GM12873 (cell line): ENCODE measurements around the gene MED12.

Experiments
- TF ChIP-seq, protein P1 (sequence below): IDR thresholded peaks from 2 replicates; pipeline ENCODE4 v1.5.1; 2012; ENCODE audit warnings: low read depth, mild to moderate bottlenecking, moderate library complexity, low read length, control low read depth; ENCODE audit not compliant: insufficient read depth; ENCODE audit errors: missing control alignments

Gene MED12

GRCh38 chrX:71151366-71151765 lies 33.0 kb downstream of the MED12 start:
- TF ChIP-seq, protein P1, sequence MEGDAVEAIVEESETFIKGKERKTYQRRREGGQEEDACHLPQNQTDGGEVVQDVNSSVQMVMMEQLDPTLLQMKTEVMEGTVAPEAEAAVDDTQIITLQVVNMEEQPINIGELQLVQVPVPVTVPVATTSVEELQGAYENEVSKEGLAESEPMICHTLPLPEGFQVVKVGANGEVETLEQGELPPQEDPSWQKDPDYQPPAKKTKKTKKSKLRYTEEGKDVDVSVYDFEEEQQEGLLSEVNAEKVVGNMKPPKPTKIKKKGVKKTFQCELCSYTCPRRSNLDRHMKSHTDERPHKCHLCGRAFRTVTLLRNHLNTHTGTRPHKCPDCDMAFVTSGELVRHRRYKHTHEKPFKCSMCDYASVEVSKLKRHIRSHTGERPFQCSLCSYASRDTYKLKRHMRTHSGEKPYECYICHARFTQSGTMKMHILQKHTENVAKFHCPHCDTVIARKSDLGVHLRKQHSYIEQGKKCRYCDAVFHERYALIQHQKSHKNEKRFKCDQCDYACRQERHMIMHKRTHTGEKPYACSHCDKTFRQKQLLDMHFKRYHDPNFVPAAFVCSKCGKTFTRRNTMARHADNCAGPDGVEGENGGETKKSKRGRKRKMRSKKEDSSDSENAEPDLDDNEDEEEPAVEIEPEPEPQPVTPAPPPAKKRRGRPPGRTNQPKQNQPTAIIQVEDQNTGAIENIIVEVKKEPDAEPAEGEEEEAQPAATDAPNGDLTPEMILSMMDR = no peak

DNA sequence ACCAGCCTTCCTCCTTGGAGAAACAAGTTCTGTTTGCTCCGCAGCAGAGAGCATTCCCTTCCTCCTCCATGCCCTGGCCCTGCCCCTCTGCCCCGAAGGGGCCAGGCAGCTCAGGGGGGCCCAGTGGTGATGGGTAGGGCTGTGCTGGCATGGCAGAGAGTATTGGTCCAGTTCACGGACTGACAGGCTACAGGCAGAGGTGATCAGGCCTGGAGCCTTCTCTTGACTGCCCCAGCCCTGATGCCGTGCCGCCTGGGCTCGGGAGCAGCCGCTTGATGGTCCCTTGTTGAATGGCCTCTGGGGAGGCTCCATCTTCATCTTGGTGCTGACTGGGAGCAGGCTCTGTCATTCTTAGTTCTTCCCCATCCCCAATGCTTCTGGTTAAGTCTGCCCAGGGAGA lies 35.8 kb downstream of the MED12 start:
- TF ChIP-seq, protein P1 = no peak

- TF ChIP-seq, protein P1 = no peak
Observed at GRCh38 chrX:71154641-71155040, 36.2 kb downstream of the MED12 start.

DNA sequence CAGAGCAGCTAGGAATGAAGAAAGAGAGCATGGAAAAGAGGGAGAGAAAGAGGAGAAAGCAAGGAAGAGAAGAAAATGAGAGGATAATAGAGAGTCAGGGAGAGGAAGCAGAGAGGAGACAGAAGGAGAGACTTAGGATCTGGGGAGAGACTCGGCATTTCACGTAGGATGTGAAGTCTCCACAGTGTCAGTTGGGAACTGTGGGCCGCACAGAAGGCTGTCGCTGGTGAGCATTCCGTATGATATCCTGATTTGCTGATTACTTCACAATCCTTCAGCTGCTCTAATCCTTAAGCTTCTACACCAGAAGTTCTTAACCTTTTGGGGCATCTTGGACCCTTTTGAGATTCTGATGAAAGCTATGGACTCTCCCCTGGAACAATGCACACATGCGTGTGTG lies 40.2 kb downstream of the MED12 start:
- TF ChIP-seq, protein P1 = no peak

- TF ChIP-seq, protein P1 = no peak
Observed at GRCh38 chrX:71159335-71159734, 40.9 kb downstream of the MED12 start.

DNA sequence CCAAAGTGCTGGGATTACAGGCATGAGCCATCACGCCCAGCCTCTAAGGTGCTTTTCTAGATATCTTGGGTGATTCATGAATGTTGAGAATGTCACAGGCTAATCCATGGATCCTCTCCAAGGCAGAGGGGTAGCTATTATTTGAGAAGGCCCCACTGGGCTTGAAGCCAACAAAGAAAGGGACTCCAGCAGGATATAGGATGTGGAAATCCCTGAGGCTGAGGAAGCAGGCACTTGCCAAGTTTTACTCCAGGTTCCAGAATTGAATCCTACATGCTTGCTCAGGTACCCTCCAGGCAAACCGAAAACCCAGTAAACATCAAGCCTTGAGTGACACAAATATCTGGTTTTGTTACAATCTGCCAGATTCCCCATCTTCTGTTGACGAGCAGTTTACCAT lies 42.1 kb downstream of the MED12 start:
- TF ChIP-seq, protein P1 = no peak

- TF ChIP-seq, protein P1 = no peak
Observed at GRCh38 chrX:71162981-71163380, 44.6 kb downstream of the MED12 start.
